NCI-H1417 (cell line): ENCODE results near the gene PAM16.

ENCODE experiments used
- DNase-seq, 3 experiments: peaks; one replicate each; lab custom pipeline; 2025; lab: John Stamatoyannopoulos, UW

PAM16 gene

DNA sequence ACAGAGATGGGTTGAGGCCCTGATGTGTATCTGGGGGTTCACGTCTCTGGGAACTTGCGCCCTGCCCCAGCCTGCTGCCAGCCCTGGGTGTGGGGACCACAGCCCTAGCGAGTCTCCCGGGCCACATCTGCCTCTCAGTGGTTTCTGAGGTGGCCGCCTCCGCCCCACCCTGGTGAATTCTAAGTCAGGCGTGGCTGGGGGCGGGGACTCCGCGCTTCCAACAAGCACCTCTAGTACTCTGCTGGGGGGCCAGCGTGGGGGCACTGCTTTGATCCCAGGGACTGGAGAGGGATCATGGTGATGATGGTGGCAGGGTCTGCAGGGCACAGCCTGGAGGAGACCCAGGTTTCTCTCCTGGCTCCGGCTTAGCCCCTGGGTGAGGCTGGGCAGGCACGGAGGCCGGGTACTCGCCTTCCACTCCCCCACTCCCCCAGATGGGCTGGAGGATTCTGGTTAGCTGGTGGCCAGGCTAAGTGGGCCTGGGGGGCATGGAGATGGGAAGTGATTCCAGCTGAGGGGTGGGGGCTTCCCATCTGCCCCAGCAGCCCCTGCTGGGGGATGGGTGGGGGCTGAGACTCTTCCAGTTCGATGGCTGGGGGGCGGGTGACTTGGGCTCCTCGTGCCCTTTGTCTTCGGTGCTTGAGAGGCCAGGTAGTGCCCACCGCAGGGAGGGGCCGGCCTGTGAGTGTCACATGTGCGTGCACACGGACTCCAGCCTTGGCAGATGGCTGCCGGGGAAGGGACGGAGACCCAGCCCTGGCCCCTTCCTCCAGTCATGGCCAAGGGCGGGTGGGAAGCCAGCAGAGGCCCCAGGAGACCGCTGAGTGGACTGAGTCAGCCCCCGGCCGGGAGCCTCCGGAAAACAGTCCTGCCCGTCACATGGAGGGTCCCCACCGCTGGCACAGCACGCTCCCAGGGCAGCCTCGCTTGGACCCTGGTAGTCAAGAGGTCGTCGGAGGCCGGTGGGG, 31.4 kb downstream of the PAM16 start:
- DNase-seq: peak in 1 of 3 experiments; percentile 11

DNA sequence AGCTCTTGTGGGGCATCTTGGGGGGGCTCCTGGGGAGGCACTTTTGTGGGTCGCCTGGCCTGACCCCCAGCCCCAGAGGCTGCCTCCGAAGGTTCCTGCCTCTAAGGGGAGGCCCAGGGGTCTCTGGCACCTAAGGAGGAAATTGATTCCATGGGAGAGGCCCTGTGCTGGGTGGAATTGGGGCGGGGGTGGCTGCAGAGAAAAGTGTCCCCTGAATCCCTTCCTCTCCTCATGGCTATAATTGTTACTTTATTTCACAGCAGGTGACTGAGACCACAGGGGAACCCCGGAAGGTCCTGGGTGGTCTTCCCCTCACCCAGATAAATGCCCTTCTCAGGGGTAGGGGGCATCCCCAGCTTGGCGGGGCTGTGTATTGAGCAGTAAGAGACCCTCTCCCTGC, 32.2 kb downstream of the PAM16 start:
- no peak for DNase-seq

DNA sequence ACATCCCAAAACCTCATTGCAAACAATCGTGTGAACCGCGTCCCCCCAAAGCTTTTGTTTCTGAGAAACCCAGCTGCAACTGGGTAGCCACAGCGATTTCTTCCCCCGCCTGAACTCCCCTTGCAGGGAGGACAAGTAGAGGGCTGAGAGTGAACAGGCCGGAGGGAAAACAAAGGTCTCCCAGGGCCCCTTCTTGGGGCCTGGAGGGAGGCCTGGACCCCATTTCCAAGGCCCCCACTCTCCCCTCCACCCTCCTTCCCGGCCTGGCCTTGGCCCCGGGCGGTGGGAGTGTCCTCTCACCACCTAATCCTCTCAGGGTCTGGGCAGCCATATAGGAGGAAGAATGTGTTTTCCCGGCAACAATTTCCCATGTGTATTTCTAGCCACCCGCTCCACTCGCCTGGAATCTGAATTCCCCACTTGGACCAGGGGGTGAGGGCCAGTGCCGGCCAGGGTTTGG, 32.6 kb downstream of the PAM16 start:
- DNase-seq: no peak

DNA sequence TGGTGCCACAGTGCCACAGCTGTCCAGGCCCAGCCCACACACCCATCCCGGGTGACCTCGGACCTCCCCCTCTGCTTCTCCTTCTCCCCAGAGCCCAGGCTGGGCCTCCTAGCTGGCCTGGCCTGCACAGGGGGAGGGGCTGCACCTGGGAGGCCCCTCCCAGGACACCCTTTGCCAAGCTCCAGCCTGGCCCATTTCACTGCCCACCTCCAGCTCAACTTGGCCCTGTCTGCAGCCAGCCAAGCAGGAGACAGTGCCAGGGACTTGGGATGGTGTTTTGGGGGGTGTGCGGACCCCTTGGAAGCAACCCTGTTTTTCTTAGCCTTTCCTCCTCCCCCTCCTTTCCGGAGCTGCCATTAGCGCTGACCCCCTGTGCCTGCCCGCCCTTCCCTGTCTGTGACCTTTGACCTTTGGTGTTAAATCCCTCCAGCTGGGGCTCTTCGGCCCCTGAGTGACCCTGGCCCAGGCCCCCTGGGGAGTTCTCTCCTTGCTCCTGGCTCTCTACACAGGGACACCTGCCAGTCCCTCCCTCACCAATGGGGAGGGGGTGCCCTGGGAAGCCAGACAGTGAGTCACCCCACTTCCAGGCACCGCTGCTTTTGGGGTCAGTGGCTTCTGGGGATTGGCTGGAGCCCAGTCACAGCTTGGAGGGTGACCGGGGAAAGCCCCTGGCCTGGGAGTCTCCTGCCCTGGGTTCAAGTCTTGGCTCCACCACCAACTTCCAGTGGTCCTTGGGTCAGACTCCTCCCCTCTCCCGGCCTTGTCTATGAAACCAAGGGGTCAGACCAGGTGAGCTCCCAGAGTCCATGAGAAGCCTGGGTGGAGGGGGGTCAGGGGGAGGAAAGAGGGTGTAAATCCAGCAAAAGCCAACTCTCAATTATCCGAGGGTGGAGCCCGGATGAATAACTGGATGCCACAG, 33.3 kb downstream of the PAM16 start:
- DNase-seq: peak in 1 of 3 experiments; percentile 14

DNA sequence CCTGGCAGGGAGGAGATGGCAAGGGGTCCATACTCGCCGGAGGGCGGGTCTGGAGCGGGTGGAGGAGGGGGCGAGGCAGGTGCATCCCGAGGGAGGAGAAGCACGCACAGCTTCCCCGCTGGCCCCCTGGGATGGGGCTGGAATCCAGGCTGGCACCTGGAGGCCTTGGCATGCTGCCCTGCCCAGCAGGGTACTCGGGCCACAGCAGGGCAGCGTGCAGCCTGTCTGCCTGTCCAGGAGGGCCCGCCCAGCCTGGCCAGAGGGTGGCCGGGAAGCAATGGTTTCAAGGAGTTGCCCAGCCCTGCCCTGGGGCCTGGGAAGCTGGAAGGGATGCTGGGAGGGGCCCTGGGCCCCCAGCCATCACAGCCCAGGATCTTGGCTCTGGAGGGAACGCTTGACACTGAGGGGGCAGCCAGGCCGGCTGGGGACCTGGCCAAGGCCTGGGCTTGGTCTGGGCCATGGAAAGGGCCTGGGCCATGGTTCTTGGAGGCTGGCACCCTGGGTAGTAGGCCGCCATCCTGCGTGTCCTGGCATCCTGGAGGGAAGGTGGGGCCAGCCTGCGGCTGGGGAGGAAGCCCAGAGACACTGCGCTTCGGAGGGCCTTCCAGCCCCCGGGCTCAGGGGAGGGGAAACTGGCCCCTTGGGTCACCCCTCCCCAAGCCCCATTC, 34.1 kb downstream of the PAM16 start:
- DNase-seq: peak; percentile 9 to 93 (median 88)

DNA sequence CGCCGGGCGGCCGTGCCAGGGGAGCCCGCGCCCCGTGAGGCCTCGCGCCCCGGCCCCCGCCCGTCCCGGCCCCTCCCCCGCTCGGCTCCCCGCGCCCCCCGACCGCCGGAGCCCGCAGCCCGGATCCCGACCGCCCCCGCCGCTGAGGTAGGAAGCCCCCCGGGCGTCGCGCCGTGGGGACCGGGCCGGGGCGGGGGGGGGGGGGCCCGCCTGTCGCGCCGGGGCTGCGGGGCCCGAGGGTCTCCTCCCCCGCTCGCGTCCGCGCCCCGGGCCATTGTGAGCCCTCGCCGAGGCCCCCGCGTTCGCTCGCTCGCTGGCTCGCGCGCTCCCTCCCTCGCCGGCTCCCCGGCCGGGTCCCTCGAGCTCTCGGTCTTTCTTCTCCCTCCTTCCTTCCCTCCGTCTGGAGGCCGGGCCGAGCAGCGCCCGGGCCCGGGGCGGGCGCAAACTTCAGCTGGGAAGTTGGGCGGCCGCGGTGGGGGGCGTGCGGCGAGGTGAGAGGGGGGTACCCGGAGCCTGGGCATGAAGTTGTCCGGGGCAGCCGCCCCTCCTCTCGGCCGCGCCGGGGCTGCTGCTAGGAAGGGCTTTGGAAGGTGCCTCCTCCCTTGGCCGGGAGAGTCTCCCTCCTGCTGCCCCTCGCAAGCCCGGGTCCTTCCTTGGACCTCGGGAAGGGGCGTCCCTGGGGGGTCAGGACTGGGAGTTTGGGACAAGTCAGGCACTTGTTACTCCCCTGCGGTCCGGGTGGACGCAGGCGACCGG, 34.8 kb downstream of the PAM16 start:
- peak in 2 of 3 experiments; percentile 3 to 82 for DNase-seq

DNA sequence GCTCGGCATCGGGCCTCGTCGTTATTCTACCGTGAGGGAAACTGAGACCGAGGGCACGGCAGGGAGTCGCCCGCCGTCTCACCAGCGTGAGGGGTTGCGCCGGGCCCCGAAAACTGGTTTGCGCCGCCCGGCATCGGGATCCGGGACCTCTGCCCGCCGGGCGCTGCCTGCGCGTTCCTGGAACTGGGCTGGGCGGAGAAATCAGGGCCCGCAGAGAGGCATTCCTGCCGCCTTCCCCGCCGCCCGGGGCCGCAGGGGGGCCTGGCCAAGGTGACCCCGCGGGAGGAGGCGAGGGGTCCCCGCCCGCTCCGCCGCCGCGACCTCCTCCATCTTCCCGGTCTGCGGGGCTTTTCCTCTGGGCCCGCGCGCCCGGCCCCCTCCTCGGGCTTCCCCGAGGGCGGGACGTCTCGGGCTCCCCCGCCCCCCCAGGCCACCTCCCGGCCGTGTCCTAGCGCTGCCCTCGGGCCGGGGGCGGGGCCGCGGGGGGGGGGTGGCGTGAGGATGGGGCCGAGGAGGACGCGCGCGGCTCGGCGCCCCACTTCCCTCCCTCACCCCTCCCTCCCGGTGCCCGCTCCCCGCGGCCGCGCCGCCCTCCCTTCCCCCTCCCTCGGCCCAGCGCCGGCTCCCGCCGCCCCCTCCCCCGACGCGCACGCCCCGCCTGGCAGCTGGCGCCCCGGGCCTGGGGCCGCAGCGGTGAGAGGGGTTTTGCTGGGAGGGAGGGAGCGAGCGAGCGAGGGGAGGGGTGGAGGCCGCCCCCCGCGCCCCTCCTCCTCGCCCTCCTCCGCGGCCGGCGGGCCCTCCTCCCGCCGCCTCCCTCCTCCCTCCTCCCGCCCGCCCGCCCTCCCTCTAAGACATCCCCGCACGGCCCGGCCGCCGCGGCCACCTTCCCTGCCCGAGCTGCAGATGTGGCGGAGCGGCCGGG, 35.7 kb downstream of the PAM16 start, which contains the start of gene GLIS2:
TSS of gene GLIS2 (plus strand) at position 882 of the 922 bp plus-strand sequence. CDS start 16,214 bp downstream, outside the sequence.
- peak; percentile 81 to 85 (median 84) for DNase-seq

DNA sequence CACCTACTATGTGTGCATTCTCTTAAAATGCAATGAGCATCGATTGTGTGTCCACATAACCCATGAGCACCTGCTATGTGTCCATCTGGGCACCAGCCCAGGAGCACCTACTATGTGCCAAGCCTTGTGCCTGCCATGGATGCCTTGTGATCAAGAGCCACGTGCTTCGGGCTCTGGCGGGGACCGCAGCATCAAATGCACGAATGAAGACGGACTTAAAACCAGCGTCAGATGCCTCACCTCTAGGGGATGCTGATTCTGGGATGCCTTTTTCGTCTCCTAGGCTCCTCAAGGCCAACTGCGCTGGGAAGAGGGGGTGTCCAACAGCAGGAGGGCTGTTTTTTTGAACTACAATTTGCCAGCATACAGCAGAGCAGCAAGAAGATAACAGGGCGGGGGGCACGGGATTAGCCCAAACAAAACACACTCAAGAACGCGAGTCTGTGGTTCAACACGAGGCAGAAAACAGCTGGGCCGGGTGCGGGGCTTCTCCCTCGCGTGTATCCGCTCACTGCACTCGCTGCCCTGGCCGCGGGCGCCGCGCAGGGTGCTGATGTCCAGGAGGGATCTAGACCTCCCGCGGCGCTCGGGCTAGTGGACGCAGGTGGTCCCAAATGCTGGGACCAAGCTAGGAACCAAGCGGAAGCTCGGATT, 36.5 kb downstream of the PAM16 start:
- peak; percentile 11 to 70 (median 57) for DNase-seq

DNA sequence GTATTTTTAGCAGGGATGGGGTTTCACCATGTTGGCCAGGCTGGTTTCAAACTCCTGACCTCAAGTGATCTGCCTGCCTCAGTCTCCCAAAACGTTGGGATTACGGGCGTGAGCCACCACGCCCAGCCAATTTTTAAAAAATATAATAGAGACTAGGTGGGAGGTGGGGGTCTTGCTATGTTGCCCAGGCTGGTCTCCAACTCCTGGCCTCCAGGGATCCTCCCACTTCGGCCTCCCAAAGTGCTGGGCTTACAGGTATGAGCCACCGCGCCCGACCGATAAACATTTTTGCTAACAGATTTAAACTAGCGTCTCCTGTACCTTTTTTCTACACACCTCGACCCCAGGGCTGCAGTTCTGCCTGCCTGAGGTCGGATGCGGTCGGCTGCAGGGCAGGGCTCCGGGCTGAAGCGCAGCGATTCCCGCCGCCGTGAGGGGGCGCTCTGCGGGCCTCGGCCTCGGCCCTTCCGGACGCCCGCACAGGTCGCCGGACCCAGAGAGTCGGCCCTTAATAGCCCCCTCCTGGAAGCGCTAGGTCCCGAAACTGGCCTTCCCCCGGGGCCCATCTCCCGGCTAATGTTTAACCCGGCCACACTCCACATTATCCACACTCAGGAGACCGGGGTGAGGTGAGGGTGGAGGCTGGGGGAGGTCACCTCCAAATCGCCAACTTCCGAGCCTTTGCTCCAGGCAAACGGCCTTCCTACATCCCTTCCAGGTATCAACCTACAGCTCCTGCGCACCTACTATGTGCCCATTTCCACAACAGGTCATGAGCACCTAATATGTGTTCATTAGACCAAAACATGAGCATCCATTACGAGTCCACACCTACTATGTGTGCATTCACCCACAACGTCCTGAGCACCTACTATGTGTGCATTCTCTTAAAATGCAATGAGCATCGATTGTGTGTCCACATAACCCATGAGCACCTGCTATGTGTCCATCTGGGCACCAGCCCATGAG, 37.3 kb downstream of the PAM16 start:
- DNase-seq: peak in 1 of 3 experiments; percentile 39

DNA sequence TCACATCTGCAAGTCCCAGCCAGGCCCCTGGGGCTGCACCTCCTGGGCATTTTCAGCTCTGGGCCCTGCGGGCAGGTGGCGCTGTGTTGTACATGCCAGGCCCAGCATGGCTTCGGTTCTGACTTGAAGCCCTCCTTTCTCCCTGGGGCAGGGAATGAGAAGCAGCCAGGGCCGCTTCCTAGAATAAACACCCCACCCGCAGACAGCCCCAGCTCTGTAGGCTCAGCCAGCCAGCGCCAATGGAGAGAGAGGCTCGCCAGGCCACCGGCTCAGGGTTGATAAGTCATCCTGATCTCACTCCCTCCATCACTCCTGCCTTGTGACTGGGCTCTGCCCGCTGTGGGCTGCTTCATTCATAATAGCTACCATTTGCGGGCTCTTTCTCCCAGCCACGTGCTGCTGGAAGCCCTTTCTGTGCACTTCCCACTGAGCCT, 41.3 kb downstream of the PAM16 start:
- DNase-seq: peak in 1 of 3 experiments; percentile 15

DNA sequence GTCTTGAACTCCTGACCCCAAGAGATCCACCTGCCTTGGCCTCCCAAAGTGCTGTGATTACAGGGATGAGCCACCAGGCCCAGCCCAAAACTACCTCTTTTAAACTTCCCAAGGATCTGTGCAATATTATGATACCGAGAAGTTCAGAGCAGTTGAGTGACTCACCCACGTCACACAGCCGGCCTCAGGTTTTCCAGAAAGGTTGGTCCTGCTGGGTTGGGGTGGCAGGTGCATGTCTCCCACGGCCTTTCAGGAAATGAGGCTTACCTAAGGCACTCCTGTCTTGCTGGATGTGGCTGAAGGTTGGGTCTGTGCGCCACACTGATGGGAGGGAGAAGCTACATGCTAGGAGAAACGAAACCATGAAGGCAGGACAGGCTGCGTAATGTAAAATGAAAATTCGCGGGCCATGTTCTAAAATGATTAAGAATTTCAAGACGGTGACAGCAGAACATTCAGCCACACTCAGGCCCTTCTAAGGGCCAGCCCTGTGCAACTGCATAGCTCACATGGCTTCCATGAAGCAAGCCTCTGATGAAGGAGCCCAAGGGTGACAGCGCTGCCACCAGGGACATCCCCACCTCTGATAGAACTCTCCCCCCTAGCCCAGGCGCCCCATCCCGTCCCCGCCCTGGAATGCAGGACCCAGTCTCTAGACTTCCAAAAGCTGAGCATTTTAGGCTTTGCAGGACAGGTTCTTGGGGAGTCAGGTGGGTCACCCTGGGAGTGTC, 41.9 kb downstream of the PAM16 start:
- DNase-seq: no peak

DNA sequence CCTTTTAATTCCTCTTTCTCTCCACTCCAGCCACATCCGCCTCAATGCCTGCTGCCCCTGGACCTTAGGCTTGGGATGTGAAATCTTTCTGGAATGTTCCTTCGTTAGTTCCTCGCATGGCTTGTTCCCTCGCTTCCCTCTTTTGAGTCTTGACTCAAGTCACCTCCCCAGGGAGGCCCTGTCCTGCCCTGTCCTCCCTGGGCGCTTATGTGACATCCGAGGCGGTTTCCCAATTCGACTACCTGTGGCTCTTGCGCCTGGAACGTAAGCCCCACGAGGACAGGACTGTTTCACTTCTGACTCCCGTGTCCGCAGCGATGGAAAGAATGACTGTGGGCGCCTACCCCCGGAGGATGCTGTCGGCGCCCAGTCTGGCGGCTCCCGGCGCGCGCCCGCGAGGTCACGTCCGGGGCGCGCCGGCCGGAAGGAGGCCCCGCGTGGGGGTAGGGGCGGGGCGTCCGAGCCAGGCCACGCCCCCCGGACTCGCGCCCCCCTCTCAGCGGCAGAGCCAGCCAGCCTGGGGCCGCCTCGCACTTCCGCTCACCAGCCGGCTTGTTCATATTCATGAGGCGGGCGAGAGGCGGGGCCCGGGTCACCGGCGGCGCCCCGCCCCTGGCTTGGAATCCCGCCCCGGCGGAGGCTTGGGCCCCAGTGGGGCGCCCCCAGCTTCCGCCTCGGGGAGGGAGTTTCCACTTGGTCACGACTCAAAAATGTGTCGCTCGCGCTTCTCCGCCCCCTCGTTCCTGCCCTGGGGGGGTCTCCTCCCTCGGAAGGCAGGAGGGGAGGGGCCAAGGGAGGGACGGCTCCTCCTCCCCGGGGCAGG, 43.7 kb downstream of the PAM16 start:
- DNase-seq: peak; percentile 76 to 93 (median 92)

DNA sequence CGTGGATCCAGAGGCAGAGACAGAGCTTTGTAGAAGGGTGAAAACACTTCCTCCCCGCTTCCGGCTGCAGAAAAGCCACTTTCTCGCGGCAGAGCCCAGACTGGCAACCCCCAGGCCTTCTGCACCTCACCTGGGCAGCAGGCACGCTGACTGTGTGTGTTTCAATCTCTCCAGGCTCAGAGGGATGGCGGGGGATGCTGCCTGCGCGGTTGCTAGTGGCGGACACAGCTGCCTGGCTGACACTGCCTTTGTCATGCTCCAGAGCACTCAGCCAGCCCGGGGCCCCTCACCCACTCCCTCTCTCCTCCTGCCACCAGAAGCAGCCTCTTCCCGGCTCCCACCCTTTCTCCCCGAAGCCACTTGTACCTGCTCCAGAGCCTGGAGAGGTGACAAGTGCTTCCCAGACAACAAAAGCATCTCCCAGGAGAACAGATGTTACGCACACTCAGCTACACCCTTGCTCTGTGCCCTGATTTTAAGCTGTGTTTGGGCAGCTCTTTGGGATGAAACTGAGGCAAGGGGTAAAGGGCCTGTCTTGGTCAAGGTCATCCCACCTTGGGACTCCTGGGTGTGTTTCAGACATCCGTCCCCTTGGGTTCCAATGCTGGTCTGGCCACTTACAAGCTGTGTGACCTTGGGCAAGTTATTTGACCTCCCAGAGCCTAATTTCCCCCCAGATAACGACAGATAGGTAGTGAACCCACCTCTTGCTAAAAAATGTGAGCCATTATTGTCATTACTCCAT, 44.5 kb downstream of the PAM16 start:
- peak; percentile 51 to 87 (median 83) for DNase-seq

DNA sequence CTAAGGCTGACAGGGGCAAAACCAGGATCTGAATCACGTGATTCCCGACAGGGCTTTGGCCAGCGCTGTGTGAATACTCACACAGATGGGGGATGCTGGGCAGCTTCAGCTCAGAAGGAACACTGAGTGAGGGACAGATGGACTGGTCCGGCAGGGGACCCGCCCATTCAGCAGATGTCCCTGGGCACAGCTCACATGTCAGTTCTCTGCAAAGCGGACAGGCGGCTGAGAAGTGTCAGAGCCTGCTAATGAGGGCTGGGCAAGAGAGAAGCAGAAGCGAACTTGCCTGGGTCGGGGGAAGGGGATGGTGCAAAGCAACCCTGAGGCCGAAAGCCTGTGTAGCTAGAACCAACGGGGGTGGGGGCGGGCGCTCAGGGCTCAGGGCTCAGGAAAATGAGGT, 47.1 kb downstream of the PAM16 start:
- peak in 1 of 3 experiments; percentile 26 for DNase-seq

DNA sequence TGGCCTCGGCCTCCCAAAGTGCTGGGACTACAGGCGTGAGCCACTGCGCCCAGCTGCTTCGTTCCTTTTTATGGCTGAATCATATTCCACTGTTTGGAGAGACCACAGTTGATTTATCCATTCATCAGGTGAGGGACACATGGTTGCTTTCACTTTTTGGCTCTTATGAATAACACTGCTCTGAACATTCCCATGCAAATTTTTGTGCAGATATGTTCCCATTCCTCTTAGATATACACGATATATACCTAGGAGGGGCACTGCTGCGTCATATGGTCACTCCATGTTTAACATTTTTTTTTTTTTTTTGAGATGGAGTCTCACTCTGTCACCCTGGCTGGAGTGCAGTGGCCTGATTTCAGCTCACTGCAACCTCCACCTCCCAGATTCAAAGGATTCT, 49.2 kb downstream of the PAM16 start:
- no peak for DNase-seq

DNA sequence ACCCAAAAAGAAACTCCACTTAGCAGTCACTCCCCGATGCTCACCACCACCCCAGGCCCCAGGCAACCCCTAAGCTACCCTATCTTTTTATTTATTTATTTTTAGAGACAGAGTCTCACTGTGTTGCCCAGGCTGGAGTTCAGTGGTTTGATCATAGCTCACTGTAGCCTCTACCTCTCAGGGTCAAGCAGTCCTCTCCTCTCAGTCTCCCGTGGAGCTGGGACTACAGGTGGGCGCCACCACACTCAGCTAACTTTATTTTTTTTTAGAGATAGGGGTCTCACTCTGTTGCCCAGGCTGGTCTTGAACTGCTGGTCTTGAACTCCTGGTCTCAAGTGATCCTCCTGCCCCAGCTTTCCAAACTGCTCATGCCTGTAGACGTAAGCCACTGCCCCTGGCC, 49.9 kb downstream of the PAM16 start:
- DNase-seq: no peak
